ENCODE measurements around the gene TTC33. TPM values are rescaled to one million over a fixed set of nuclear protein-coding genes. Genes with fewer than 3 reads are reported as not detected.

Gene TTC33
- total RNA-seq, 1 donor from 2014 or later: 52.5 TPM

DNA sequence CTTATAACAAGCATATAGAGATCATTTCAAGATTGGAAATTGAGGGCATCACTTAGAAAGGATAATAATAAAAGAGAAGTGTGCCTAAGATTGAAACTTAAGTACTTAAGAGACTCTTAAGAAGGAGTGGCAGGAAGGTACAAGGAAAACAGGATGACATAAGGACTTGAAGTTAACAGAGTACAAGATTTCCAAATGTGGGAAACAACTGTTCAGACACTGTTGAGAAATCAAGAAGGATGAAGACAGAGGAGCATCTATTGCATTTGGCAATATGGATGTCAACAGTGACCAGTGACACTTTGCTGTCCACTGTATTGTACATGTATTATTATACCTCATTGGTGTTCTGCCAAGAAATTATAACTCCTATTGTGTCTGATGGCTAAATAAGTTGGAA lies 233.8 kb downstream of the TTC33 start:
- H4K20me1 ChIP-seq (ENCODE audit: low read depth): no peaks in the 10 kb centered on the region
- no peaks in the 10 kb centered on the region for H3K4me1 ChIP-seq
- H3F3A ChIP-seq (ENCODE audit: low read depth): no peaks in the 10 kb centered on the region
- no peaks in the 10 kb centered on the region for H3K4me1 Mint-ChIP-seq
- H3K36me3 ChIP-seq: no peaks in the 10 kb centered on the region
- H3K4me3 Mint-ChIP-seq: no peak overlapping the region
- no peaks in the 10 kb centered on the region for H3K79me2 ChIP-seq (ENCODE audit: low read depth)
- H3K27me3 ChIP-seq: no peaks in the 10 kb centered on the region
- peaks cover 3% of the 10 kb centered on the region for H3K9me3 Mint-ChIP-seq
- no peaks in the 10 kb centered on the region for H3K36me3 Mint-ChIP-seq
- H3K27me3 Mint-ChIP-seq (ENCODE audit: insufficient read depth, low read depth): no peaks in the 10 kb centered on the region
- no peaks in the 10 kb centered on the region for H3K9me3 ChIP-seq (ENCODE audit: low read depth)
- H3K4me2 ChIP-seq: no peak overlapping the region
- no peak for DNase-seq (ENCODE audit: low spot score)
- H3K27ac ChIP-seq: no peak overlapping the region
- TF ChIP-seq EZH2phosphoT487 (IDR thresholded peaks at IDR 0.05): no peak
- TF ChIP-seq EZH2 (IDR thresholded peaks at IDR 0.05): no peak
- TF ChIP-seq, protein P1, sequence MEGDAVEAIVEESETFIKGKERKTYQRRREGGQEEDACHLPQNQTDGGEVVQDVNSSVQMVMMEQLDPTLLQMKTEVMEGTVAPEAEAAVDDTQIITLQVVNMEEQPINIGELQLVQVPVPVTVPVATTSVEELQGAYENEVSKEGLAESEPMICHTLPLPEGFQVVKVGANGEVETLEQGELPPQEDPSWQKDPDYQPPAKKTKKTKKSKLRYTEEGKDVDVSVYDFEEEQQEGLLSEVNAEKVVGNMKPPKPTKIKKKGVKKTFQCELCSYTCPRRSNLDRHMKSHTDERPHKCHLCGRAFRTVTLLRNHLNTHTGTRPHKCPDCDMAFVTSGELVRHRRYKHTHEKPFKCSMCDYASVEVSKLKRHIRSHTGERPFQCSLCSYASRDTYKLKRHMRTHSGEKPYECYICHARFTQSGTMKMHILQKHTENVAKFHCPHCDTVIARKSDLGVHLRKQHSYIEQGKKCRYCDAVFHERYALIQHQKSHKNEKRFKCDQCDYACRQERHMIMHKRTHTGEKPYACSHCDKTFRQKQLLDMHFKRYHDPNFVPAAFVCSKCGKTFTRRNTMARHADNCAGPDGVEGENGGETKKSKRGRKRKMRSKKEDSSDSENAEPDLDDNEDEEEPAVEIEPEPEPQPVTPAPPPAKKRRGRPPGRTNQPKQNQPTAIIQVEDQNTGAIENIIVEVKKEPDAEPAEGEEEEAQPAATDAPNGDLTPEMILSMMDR (IDR thresholded peaks at IDR 0.05): no peak
- H3K27ac Mint-ChIP-seq: no peak overlapping the region
- no peak overlapping the region for H3K4me3 ChIP-seq
- H3K9ac ChIP-seq: no peak overlapping the region
- no peak overlapping the region for H2AFZ ChIP-seq (replicated peaks)

DNA sequence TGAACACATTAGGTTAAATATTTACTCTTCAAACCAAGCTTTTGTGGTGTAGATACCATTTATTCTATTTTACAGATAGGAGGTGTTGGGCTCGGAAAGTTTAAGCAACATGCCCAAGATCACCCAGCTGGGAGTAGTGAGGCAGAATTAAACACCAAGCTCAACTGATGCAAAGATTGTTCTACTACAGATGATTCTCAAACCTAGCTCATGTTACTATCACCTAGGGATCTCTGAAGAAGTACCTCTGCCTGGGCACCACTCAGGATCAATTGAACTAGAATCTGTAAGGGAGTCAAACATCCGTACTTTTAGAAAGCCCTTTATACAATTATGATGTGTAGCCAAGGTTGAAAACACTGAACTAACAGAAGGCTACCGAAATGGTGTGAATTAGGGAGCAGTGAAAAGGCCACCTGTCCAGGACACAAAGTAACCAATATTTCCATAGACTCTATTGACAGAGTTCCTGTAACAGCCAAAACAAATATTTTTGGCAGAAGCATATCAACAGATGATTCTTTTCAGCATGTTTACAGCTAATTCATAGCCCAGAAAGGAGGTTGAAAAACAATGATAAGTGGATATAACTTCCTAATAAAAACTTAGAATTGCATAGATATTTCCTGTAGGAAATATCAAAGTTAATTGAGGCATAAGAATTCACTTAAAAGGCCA lies 234.5 kb downstream of the TTC33 start:
- no peak overlapping the region for H3K27ac Mint-ChIP-seq
- H4K20me1 ChIP-seq (ENCODE audit: low read depth): no peaks in the 10 kb centered on the region
- H3K36me3 ChIP-seq: no peaks in the 10 kb centered on the region
- H3K27ac ChIP-seq: no peak overlapping the region
- no peaks in the 10 kb centered on the region for H3K4me1 Mint-ChIP-seq
- no peak overlapping the region for H3K9ac ChIP-seq
- H3K27me3 ChIP-seq: no peaks in the 10 kb centered on the region
- no peaks in the 10 kb centered on the region for H3K9me3 ChIP-seq (ENCODE audit: low read depth)
- H3K9me3 Mint-ChIP-seq: peaks cover 3% of the 10 kb centered on the region
- H3K4me3 ChIP-seq: no peak overlapping the region
- H3K79me2 ChIP-seq (ENCODE audit: low read depth): no peaks in the 10 kb centered on the region
- no peak for DNase-seq (ENCODE audit: low spot score)
- H3K4me3 Mint-ChIP-seq: no peak overlapping the region
- no peaks in the 10 kb centered on the region for H3K27me3 Mint-ChIP-seq (ENCODE audit: insufficient read depth, low read depth)
- no peak overlapping the region for H3K4me2 ChIP-seq
- H3K36me3 Mint-ChIP-seq: no peaks in the 10 kb centered on the region
- no peaks in the 10 kb centered on the region for H3F3A ChIP-seq (ENCODE audit: low read depth)
- TF ChIP-seq, protein P1 (IDR thresholded peaks at IDR 0.05): no peak
- TF ChIP-seq EZH2phosphoT487 (IDR thresholded peaks at IDR 0.05) (no peak), EZH2 (IDR thresholded peaks at IDR 0.05) (no peak)
- H3K4me1 ChIP-seq: no peaks in the 10 kb centered on the region
- no peak overlapping the region for H2AFZ ChIP-seq (replicated peaks)

DNA sequence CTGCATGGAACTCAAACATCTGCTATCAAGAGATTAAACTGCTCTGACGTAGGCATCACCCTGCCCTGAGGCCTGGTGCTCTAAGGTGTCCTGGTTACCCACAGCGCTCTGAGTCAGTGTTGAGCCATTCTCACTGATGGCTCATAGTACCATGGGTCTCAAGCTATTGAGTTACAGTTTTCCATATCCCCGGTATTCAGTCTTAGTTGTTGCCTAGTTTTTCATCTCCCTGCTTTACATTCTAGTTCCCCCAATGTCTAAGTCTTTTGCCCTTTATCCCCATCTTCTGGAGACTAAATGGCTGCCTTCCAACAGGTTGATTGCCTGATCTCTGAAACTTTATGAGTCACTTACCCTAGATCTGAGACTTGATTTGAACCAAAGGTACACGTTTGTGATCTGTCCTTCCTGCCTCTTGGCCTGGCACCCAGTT lies 237.3 kb downstream of the TTC33 start:
- Histone ChIP-seq H4K20me1 (ENCODE audit: low read depth) (no peaks in the 10 kb centered on the region), H3K9ac (no peak overlapping the region), H3K4me1 (no peaks in the 10 kb centered on the region), H2AFZ (replicated peaks) (no peak overlapping the region), H3K4me3 (no peak overlapping the region), H3K36me3 (no peaks in the 10 kb centered on the region), H3K27me3 (no peaks in the 10 kb centered on the region), H3K4me2 (no peak overlapping the region), H3K27ac (no peak overlapping the region), H3K79me2 (ENCODE audit: low read depth) (no peaks in the 10 kb centered on the region), H3K9me3 (ENCODE audit: low read depth) (no peaks in the 10 kb centered on the region), H3F3A (ENCODE audit: low read depth) (no peaks in the 10 kb centered on the region)
- no peak for TF ChIP-seq EZH2 (IDR thresholded peaks at IDR 0.05)
- H3K4me3 Mint-ChIP-seq: no peak overlapping the region
- H3K27me3 Mint-ChIP-seq (ENCODE audit: insufficient read depth, low read depth): no peaks in the 10 kb centered on the region
- no peak for DNase-seq (ENCODE audit: low spot score)
- no peaks in the 10 kb centered on the region for H3K9me3 Mint-ChIP-seq
- no peaks in the 10 kb centered on the region for H3K4me1 Mint-ChIP-seq
- no peak overlapping the region for H3K27ac Mint-ChIP-seq
- H3K36me3 Mint-ChIP-seq: no peaks in the 10 kb centered on the region

DNA sequence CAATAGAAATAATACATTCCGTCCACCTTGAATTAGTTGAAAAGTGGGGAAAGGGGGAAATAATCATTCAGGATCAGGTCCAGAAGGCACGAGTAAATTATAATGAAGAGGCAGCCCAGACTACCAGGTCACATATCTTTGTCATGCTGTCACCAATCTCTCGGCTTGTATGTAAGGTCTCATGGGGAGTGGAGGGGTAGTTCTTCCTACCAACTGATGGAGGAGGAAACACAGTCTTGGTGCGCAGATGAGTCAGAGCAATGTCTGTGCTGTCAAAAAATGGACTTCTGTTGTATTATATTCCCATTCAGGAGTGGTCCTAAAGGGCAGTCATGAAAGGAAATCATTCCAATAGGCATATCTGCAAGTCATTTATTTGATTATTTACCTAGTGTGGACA lies 240.3 kb downstream of the TTC33 start:
- Mint-ChIP-seq H3K9me3 (no peaks in the 10 kb centered on the region), H3K36me3 (no peaks in the 10 kb centered on the region)
- H3K4me3 ChIP-seq: no peak overlapping the region

More for the DNA sequence above, 240.3 kb downstream of the TTC33 start:
- Histone ChIP-seq H3K79me2 (ENCODE audit: low read depth) (no peaks in the 10 kb centered on the region), H3K9ac (no peak overlapping the region), H4K20me1 (ENCODE audit: low read depth) (no peaks in the 10 kb centered on the region), H3K36me3 (no peaks in the 10 kb centered on the region), H3F3A (ENCODE audit: low read depth) (no peaks in the 10 kb centered on the region), H3K27ac (no peak overlapping the region), H3K27me3 (no peaks in the 10 kb centered on the region), H3K4me2 (no peak overlapping the region), H3K4me1 (no peaks in the 10 kb centered on the region), H3K9me3 (ENCODE audit: low read depth) (no peaks in the 10 kb centered on the region), H2AFZ (replicated peaks) (no peak overlapping the region)
- Mint-ChIP-seq H3K27me3 (ENCODE audit: insufficient read depth, low read depth) (no peaks in the 10 kb centered on the region), H3K27ac (no peak overlapping the region), H3K4me1 (no peaks in the 10 kb centered on the region), H3K4me3 (no peak overlapping the region)
- TF ChIP-seq EZH2 (IDR thresholded peaks at IDR 0.05): no peak
- no peak for TF ChIP-seq EZH2phosphoT487 (IDR thresholded peaks at IDR 0.05)
- TF ChIP-seq, protein P1 (IDR thresholded peaks at IDR 0.05): no peak
- no peak for DNase-seq (ENCODE audit: low spot score)
